Thoracic aorta (tissue), 2 donors: Measurements from ENCODE around the gene SPTY2D1. TPM values are rescaled to one million over a fixed set of nuclear protein-coding genes. Genes with fewer than 3 reads are reported as not detected.
"Not testable (repeated sequence)": the region's sequence is repeated elsewhere in the genome, so short reads cannot be mapped to it uniquely, and the experiment has no call there.

Experiments
- ATAC-seq: fragments of 150-250 bp; one replicate; pipeline ENCODE4 v1.8.0; 2017; ENCODE audit warnings: low read depth; ENCODE audit not compliant: insufficient number of reproducible peaks, low FRiP score
- DNase-seq: peaks from one replicate; pipeline ENCODE4 v3.0.0-alpha.2; 2020; ENCODE audit warnings: low spot score
- H3K27ac ChIP-seq, 2 donors: fragments of 200-600 bp; sonication (generic); 1 replicate in 1 of 2; 2 replicates in 1 of 2; pipeline ENCODE4 v1.5.1; 2016; ENCODE audit warnings: mild to moderate bottlenecking in 2 of 2, moderate library complexity in 2 of 2
- H3K27me3 ChIP-seq: fragments of 200-600 bp; sonication (generic); replicated peaks from 2 replicates; pipeline ENCODE4 v1.6.0; 2016; ENCODE audit warnings: mild to moderate bottlenecking; ENCODE audit not compliant: insufficient read depth
- H3K36me3 ChIP-seq: fragments of 200-600 bp; sonication (generic); one replicate; pipeline ENCODE4 v1.5.1; 2016
- H3K4me1 ChIP-seq, 2 donors: fragments of 200-600 bp; sonication (generic); 1 replicate in 1 of 2; 2 replicates in 1 of 2; pipeline versions ENCODE4 v1.5.1 to v1.6.0; 2016; ENCODE audit warnings: low read depth in 2 of 2, mild to moderate bottlenecking in 1 of 2; ENCODE audit not compliant: control insufficient read depth in 1 of 2
- H3K4me3 ChIP-seq: fragments of 200-600 bp; sonication (generic); 2 replicates; pipeline ENCODE4 v1.5.1; 2016; ENCODE audit warnings: mild to moderate bottlenecking
- H3K9me3 ChIP-seq: fragments of 200-600 bp; sonication (generic); 2 replicates; pipeline ENCODE4 v1.5.1; 2016
- CTCF ChIP-seq: fragments of 200-600 bp; sonication (generic); IDR thresholded peaks from one replicate; pipeline ENCODE4 v1.5.1; 2019; ENCODE audit warnings: antibody characterized with exemption
- total RNA-seq, 2 donors: library from RNA; depleted of rRNA; stranded (reverse); fragments of >200 nt; gene quantifications; one replicate each; pipeline versions ENCODE4 v1.1.0 to v1.2.3, GENCODE V29; 2016

Gene SPTY2D1
- 10 to 100 TPM in 1 of 2 donors, 1 to 10 TPM in 1; 9.6 to 25.3 TPM for total RNA-seq

GRCh38 chr11:18634140-18635032, at the start of gene SPTY2D1:
Gene SPTY2D1 (minus strand): TSS chr11:18634342. CDS start chr11:18634257, 85 bp downstream.
- peak; percentile 98 for ATAC-seq
- Histone ChIP-seq H3K9me3 (no peaks in the 10 kb centered on the region), H3K4me3 (peak within 1 kb of the TSS; percentile 91), H3K4me1 (peaks cover 13 to 18% of the 10 kb centered on the region in 2 donors), H3K36me3 (no peaks in the 10 kb centered on the region), H3K27ac (peak within 1 kb of the TSS; percentile 90 to 95), H3K27me3 (no peaks in the 10 kb centered on the region)
- no peak for TF ChIP-seq CTCF
- DNase-seq: peak; percentile 99

- no peak for TF ChIP-seq CTCF
- ATAC-seq (no peak), DNase-seq (no peak)
- Histone ChIP-seq H3K36me3 (no peaks in the 10 kb centered on the region), H3K27me3 (no peaks in the 10 kb centered on the region), H3K4me1 (no peaks in the 10 kb centered on the region), H3K27ac (no peak overlapping the region), H3K4me3 (no peak overlapping the region), H3K9me3 (no peaks in the 10 kb centered on the region)
Observed at GRCh38 chr11:18682466-18682865, 48.3 kb upstream of the SPTY2D1 start.

GRCh38 chr11:18681949-18682348, 47.8 kb upstream of the SPTY2D1 start:
- not testable (repeated sequence) for DNase-seq, H3K9me3 ChIP-seq, H3K4me3 ChIP-seq, H3K27me3 ChIP-seq, H3K27ac ChIP-seq, H3K4me1 ChIP-seq, H3K36me3 ChIP-seq, ATAC-seq

- H3K36me3 ChIP-seq: no peaks in the 10 kb centered on the region
- no peaks in the 10 kb centered on the region for H3K9me3 ChIP-seq
- DNase-seq (no peak), ATAC-seq (no peak)
- H3K4me1 ChIP-seq: no peaks in the 10 kb centered on the region
- no peak for TF ChIP-seq CTCF
- H3K4me3 ChIP-seq: no peak overlapping the region
- no peak overlapping the region for H3K27ac ChIP-seq
- no peaks in the 10 kb centered on the region for H3K27me3 ChIP-seq
Observed at GRCh38 chr11:18677560-18677959, 43.4 kb upstream of the SPTY2D1 start.

- no peak for ATAC-seq
- DNase-seq: no peak
Observed at GRCh38 chr11:18676803-18677202, 42.7 kb upstream of the SPTY2D1 start.

GRCh38 chr11:18672209-18672608, 38.1 kb upstream of the SPTY2D1 start:
- H3K27ac ChIP-seq, ATAC-seq, H3K9me3 ChIP-seq, H3K36me3 ChIP-seq, DNase-seq, H3K4me3 ChIP-seq, H3K27me3 ChIP-seq, H3K4me1 ChIP-seq: not testable (repeated sequence)

More at GRCh38 chr11:18676803-18677202, 42.7 kb upstream of the SPTY2D1 start:
- Histone ChIP-seq H3K36me3 (no peaks in the 10 kb centered on the region), H3K4me1 (no peaks in the 10 kb centered on the region), H3K9me3 (no peaks in the 10 kb centered on the region), H3K4me3 (no peak overlapping the region), H3K27ac (no peak overlapping the region), H3K27me3 (no peaks in the 10 kb centered on the region)
- no peak for TF ChIP-seq CTCF
